Measurements from ENCODE around the gene COA8. TPM values are rescaled to one million over a fixed set of nuclear protein-coding genes. Genes with fewer than 3 reads are reported as not detected.

The COA8 gene
- total and polyA plus RNA-seq, 9 of the 15 experiments (the other 6 are each of a cell fraction or from before 2014, with no cell fraction given) = 5.0 to 35.3 (median 25.7) TPM

DNA sequence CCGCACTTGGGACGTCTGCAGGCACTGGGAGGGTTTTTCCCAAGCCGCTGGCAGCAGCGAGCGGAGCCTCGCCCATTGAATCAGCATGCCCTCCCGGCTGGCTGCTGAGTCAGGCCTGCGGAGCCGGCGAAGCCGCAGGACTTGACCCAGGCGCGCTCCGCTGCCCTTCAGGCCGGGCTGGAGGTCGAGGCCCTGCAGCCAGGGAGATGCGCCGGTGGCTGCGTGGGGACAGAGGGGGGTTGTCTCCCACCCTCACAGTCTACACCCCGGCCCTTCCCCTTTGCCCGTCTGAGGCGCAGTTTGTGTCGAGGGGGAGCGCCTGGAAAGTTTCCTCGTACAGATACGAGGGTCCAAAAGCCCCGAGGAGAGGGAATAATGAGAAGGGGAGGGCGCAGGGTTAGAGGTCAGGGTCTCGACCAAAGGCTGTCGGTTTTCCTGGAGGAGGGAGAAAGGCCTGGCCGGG lies 65.5 kb downstream of the COA8 start (continued):
- TF ChIP-seq, protein P1, sequence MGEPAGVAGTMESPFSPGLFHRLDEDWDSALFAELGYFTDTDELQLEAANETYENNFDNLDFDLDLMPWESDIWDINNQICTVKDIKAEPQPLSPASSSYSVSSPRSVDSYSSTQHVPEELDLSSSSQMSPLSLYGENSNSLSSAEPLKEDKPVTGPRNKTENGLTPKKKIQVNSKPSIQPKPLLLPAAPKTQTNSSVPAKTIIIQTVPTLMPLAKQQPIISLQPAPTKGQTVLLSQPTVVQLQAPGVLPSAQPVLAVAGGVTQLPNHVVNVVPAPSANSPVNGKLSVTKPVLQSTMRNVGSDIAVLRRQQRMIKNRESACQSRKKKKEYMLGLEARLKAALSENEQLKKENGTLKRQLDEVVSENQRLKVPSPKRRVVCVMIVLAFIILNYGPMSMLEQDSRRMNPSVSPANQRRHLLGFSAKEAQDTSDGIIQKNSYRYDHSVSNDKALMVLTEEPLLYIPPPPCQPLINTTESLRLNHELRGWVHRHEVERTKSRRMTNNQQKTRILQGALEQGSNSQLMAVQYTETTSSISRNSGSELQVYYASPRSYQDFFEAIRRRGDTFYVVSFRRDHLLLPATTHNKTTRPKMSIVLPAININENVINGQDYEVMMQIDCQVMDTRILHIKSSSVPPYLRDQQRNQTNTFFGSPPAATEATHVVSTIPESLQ (CRISPR knock-in tag; IDR thresholded peaks at IDR 0.05) = no peak
- TF ChIP-seq KHSRP (IDR thresholded peaks at IDR 0.05) (no peak), CUX1 (CRISPR knock-in tag; IDR thresholded peaks at IDR 0.05) (0 out of 2 replicates have a peak, but pooled peaks have one; percentile 11), ERF (CRISPR knock-in tag; IDR thresholded peaks at IDR 0.05) (0 out of 2 replicates have a peak, but pooled peaks have one; percentile 35), ZNF408 (CRISPR knock-in tag; IDR thresholded peaks at IDR 0.05; ENCODE audit: low read depth) (no peak), CCNT2 (IDR thresholded peaks at IDR 0.05; ENCODE audit: borderline replicate concordance, extremely low read depth, insufficient read length, low read depth, low read length) (peak; percentile 22), SMAD4 (CRISPR knock-in tag; conservative IDR thresholded peaks at IDR 0.05) (peak; percentile 70; the same call in 1 of the 2 replicates), PHF8 (IDR thresholded peaks at IDR 0.05; ENCODE audit: borderline replicate concordance, low read length) (peak; percentile 33; the same call in 1 of the 2 replicates), MAX (CRISPR knock-in tag; IDR thresholded peaks at IDR 0.05) (peak; percentile 63), BRD4 (IDR thresholded peaks at IDR 0.05) (peak; percentile 21; the same call in 1 of the 2 replicates), CTCFL (IDR thresholded peaks at IDR 0.05; ENCODE audit: borderline replicate concordance, insufficient read depth, low read depth, low read length, poor library complexity, severe bottlenecking) (no peak), NR2C1 (IDR thresholded peaks at IDR 0.05) (peak; percentile 69), NR2C1 (tag; IDR thresholded peaks at IDR 0.05) (peak; percentile 71), NR2C2 (CRISPR knock-in tag; IDR thresholded peaks at IDR 0.05) (no peak), NR2C2 (tag; IDR thresholded peaks at IDR 0.05) (peak; percentile 88), CBFA2T2 (conservative IDR thresholded peaks at IDR 0.05) (no peak)
- TF ChIP-seq, protein P2, sequence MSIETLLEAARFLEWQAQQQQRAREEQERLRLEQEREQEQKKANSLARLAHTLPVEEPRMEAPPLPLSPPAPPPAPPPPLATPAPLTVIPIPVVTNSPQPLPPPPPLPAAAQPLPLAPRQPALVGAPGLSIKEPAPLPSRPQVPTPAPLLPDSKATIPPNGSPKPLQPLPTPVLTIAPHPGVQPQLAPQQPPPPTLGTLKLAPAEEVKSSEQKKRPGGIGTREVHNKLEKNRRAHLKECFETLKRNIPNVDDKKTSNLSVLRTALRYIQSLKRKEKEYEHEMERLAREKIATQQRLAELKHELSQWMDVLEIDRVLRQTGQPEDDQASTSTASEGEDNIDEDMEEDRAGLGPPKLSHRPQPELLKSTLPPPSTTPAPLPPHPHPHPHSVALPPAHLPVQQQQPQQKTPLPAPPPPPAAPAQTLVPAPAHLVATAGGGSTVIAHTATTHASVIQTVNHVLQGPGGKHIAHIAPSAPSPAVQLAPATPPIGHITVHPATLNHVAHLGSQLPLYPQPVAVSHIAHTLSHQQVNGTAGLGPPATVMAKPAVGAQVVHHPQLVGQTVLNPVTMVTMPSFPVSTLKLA (conservative IDR thresholded peaks at IDR 0.05) = peak in 1 of 2 experiments; percentile 29; a peak in 1 of 4 replicates
